ENCODE measurements around the gene MYCN.

- TF ChIP-seq EZH2 (IDR thresholded peaks at IDR 0.05; ENCODE audit: low read length) = no peak
- TF ChIP-seq, protein P1, sequence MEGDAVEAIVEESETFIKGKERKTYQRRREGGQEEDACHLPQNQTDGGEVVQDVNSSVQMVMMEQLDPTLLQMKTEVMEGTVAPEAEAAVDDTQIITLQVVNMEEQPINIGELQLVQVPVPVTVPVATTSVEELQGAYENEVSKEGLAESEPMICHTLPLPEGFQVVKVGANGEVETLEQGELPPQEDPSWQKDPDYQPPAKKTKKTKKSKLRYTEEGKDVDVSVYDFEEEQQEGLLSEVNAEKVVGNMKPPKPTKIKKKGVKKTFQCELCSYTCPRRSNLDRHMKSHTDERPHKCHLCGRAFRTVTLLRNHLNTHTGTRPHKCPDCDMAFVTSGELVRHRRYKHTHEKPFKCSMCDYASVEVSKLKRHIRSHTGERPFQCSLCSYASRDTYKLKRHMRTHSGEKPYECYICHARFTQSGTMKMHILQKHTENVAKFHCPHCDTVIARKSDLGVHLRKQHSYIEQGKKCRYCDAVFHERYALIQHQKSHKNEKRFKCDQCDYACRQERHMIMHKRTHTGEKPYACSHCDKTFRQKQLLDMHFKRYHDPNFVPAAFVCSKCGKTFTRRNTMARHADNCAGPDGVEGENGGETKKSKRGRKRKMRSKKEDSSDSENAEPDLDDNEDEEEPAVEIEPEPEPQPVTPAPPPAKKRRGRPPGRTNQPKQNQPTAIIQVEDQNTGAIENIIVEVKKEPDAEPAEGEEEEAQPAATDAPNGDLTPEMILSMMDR (optimal IDR thresholded peaks at IDR 0.05 in 1 of 3, IDR thresholded peaks at IDR 0.05 in 1 of 3, conservative IDR thresholded peaks at IDR 0.05 in 1 of 3; ENCODE audit: extremely low read depth in 1 of 3, insufficient read depth in 2 of 3, low read length in 3 of 3) = no peak
Observed at GRCh38 chr2:15890936-15891905, 49.1 kb upstream of the MYCN start.

Measured in keratinocyte (primary cell).